H9 (cell line): Measurements from ENCODE around the gene PRR16. TPM values are rescaled to one million over a fixed set of nuclear protein-coding genes. Genes with fewer than 3 reads are reported as not detected.

Experiments used
- DNase-seq: peaks from one replicate; pipeline ENCODE4 v3.0.0-alpha.2; 2017
- H2AFZ ChIP-seq: one replicate; pipeline ENCODE4 v1.6.1; 2013; ENCODE audit warnings: mild to moderate bottlenecking, low read length, control low read depth, moderate library complexity
- H2AK5ac ChIP-seq: 2 replicates; pipeline ENCODE4 v1.6.1; 2013; ENCODE audit warnings: low read length, control low read depth, mixed read lengths; ENCODE audit not compliant: insufficient read length
- H2BK120ac ChIP-seq: one replicate; pipeline ENCODE4 v1.6.1; 2013; ENCODE audit warnings: low read depth, mild to moderate bottlenecking, low read length, control low read depth, inconsistent platforms; ENCODE audit not compliant: poor library complexity, severe bottlenecking
- H2BK12ac ChIP-seq: 2 replicates; pipeline ENCODE4 v1.6.1; 2013; ENCODE audit warnings: low read length, control low read depth, mixed read lengths, low read depth; ENCODE audit not compliant: insufficient read length
- H2BK15ac ChIP-seq: 2 replicates; pipeline ENCODE4 v1.6.1; 2013; ENCODE audit warnings: low read depth, low read length, control low read depth
- H2BK20ac ChIP-seq: one replicate; pipeline ENCODE4 v1.6.1; 2013; ENCODE audit warnings: low read depth, mild to moderate bottlenecking, low read length, control low read depth, inconsistent platforms; ENCODE audit not compliant: poor library complexity, severe bottlenecking
- H2BK5ac ChIP-seq: 2 replicates; pipeline ENCODE4 v1.6.1; 2013; ENCODE audit warnings: low read length, control low read depth, mixed read lengths; ENCODE audit not compliant: insufficient read length
- H3K14ac ChIP-seq: 2 replicates; pipeline ENCODE4 v1.6.1; 2013; ENCODE audit warnings: low read length, control low read depth; ENCODE audit not compliant: insufficient read depth
- H3K18ac ChIP-seq: 2 replicates; pipeline ENCODE4 v1.6.1; 2013; ENCODE audit warnings: low read depth, mild to moderate bottlenecking, mixed read lengths, low read length, control low read depth; ENCODE audit not compliant: insufficient read length
- H3K23ac ChIP-seq: 2 replicates; pipeline ENCODE4 v1.6.1; 2013; ENCODE audit warnings: low read length, control low read depth, mixed read lengths, low read depth; ENCODE audit not compliant: insufficient read length
- H3K23me2 ChIP-seq: 2 replicates; pipeline ENCODE4 v1.6.1; 2013; ENCODE audit warnings: low read depth, mild to moderate bottlenecking, mixed read lengths, low read length, control low read depth; ENCODE audit not compliant: insufficient read length, poor library complexity, severe bottlenecking
- H3K27ac ChIP-seq: 2 replicates; pipeline ENCODE4 v1.5.1; 2013; ENCODE audit warnings: low read length, control low read depth, mixed read lengths, low read depth; ENCODE audit not compliant: insufficient read length
- H3K27me3 ChIP-seq: 2 replicates; pipeline ENCODE4 v1.6.1; 2013; ENCODE audit warnings: low read length, control low read depth, inconsistent platforms; ENCODE audit not compliant: insufficient read depth
- H3K4ac ChIP-seq: 2 replicates; pipeline ENCODE4 v1.6.1; 2013; ENCODE audit warnings: low read depth, mild to moderate bottlenecking, control low read depth, inconsistent platforms, low read length, moderate library complexity
- H3K4me1 ChIP-seq: 2 replicates; pipeline ENCODE4 v1.6.1; 2013; ENCODE audit warnings: low read length, control low read depth, inconsistent platforms; ENCODE audit not compliant: insufficient read depth
- H3K4me2 ChIP-seq: 2 replicates; pipeline ENCODE4 v1.6.1; 2013; ENCODE audit warnings: low read length, control low read depth, mixed read lengths; ENCODE audit not compliant: insufficient read length, insufficient read depth
- H3K56ac ChIP-seq: 2 replicates; pipeline ENCODE4 v1.6.1; 2013; ENCODE audit warnings: low read depth, mild to moderate bottlenecking, mixed read lengths, low read length, control low read depth; ENCODE audit not compliant: insufficient read length
- H3K79me1 ChIP-seq: 2 replicates; pipeline ENCODE4 v1.6.1; 2013; ENCODE audit warnings: low read depth, mild to moderate bottlenecking, moderate library complexity, low read length, control low read depth, inconsistent platforms; ENCODE audit not compliant: insufficient read depth, poor library complexity, severe bottlenecking
- H3K79me2 ChIP-seq: 2 replicates; pipeline ENCODE4 v1.6.1; 2013; ENCODE audit warnings: low read length, control low read depth, inconsistent platforms; ENCODE audit not compliant: insufficient read depth
- H3K9ac ChIP-seq: 2 replicates; pipeline ENCODE4 v1.6.1; 2013; ENCODE audit warnings: low read length, control low read depth, mixed read lengths; ENCODE audit not compliant: insufficient read length; ENCODE audit errors: extremely low read depth
- H3K9me3 ChIP-seq: one replicate; pipeline ENCODE4 v1.6.1; 2013; ENCODE audit warnings: low read depth, low read length, inconsistent platforms; ENCODE audit not compliant: control insufficient read depth
- H3T11ph ChIP-seq: one replicate; pipeline ENCODE4 v1.6.1; 2013; ENCODE audit warnings: mild to moderate bottlenecking, low read length, control low read depth, inconsistent platforms
- H4K20me1 ChIP-seq: one replicate; pipeline ENCODE4 v1.6.1; 2013; ENCODE audit not compliant: control insufficient read depth, insufficient read length, insufficient read depth
- H4K5ac ChIP-seq: 2 replicates; pipeline ENCODE4 v1.6.1; 2013; ENCODE audit warnings: low read depth, mild to moderate bottlenecking, mixed read lengths, low read length, control low read depth; ENCODE audit not compliant: insufficient read length
- H4K8ac ChIP-seq: replicated peaks from 2 replicates; pipeline ENCODE4 v1.6.1; 2013; ENCODE audit warnings: low read length, control low read depth, mixed read lengths, low read depth; ENCODE audit not compliant: insufficient read length
- H4K91ac ChIP-seq: 2 replicates; pipeline ENCODE4 v1.6.1; 2013; ENCODE audit warnings: low read depth, mild to moderate bottlenecking, moderate library complexity, mixed read lengths, low read length, control low read depth; ENCODE audit not compliant: insufficient read length
- H3K27ac Mint-ChIP-seq, 3 experiments: 2 replicates in 2 of 3; 3 replicates in 1 of 3; pipeline ENCODE4 v1.8.0; 2020 to 2021; ENCODE audit warnings: mixed read lengths in 3 of 3, mild to moderate bottlenecking in 1 of 3, moderate library complexity in 1 of 3
- H3K27me3 Mint-ChIP-seq: 2 replicates; pipeline ENCODE4 v1.8.0; 2021; ENCODE audit warnings: low read depth, mild to moderate bottlenecking, moderate library complexity, mixed read lengths
- H3K36me3 Mint-ChIP-seq, 3 experiments: 2 replicates in 2 of 3; 3 replicates in 1 of 3; pipeline ENCODE4 v1.8.0; 2020 to 2021; ENCODE audit warnings: low read depth in 3 of 3, mixed read lengths in 3 of 3; ENCODE audit not compliant: insufficient read depth in 1 of 3
- H3K4me1 Mint-ChIP-seq, 2 experiments: 2 replicates each; pipeline ENCODE4 v1.8.0; 2020; ENCODE audit warnings: mixed read lengths in 2 of 2
- H3K4me3 Mint-ChIP-seq, 2 experiments: 2 replicates in 1 of 2; 3 replicates in 1 of 2; pipeline ENCODE4 v1.8.0; 2020 to 2021; ENCODE audit warnings: mild to moderate bottlenecking in 2 of 2, mixed read lengths in 2 of 2, moderate library complexity in 1 of 2
- H3K9me3 Mint-ChIP-seq, 2 experiments: 2 replicates in 1 of 2; 3 replicates in 1 of 2; pipeline ENCODE4 v1.8.0; 2020; ENCODE audit warnings: mild to moderate bottlenecking in 2 of 2, mixed read lengths in 2 of 2, moderate library complexity in 1 of 2
- CTCF ChIP-seq: fragments of 200-600 bp; sonication (generic); conservative IDR thresholded peaks from 3 replicates; pipeline ENCODE4 v1.8.0; 2021; ENCODE audit warnings: antibody characterized with exemption, mild to moderate bottlenecking
- WGBS: extraction: QIAGEN DNeasy Blood & Tissue Kit; methylation state at CpG from one replicate; pipeline ENCODE4 v1.1.7; 2013; ENCODE audit warnings: missing lambda C conversion rate, low lambda C conversion rate, mixed read lengths; ENCODE audit not compliant: insufficient read length; ENCODE audit errors: extremely low coverage; 5-methylcytosine and 5-hydroxymethylcytosine counted together
- total RNA-seq: library from RNA; stranded (reverse); gene quantifications from 2 replicates; pipeline ENCODE4 v1.2.1, GENCODE V29; 2021

Gene PRR16
- total RNA-seq, 1 experiment from 2014 or later, result 0.13 TPM

- Histone ChIP-seq H2BK120ac (no peak overlapping the region), H3K18ac (no peak overlapping the region), H3K23me2 (no peaks in the 10 kb centered on the region), H3K4me2 (no peak overlapping the region), H2AK5ac (no peak overlapping the region), H2BK15ac (no peak overlapping the region), H2BK5ac (no peak overlapping the region), H3T11ph (no peak overlapping the region), H4K8ac (no peak overlapping the region), H3K23ac (no peak overlapping the region), H3K79me2 (no peaks in the 10 kb centered on the region), H3K9ac (no peak overlapping the region), H4K20me1 (no peaks in the 10 kb centered on the region), H4K5ac (no peak overlapping the region), H2BK20ac (no peak overlapping the region), H2BK12ac (no peak overlapping the region), H3K9me3 (no peaks in the 10 kb centered on the region), H3K79me1 (no peaks in the 10 kb centered on the region), H3K56ac (no peak overlapping the region), H4K91ac (no peak overlapping the region), H3K27ac (no peak overlapping the region), H2AFZ (no peak overlapping the region), H3K4me1 (peaks cover 2% of the 10 kb centered on the region; the same call in 1 of the 2 replicates), H3K14ac (no peak overlapping the region), H3K4ac (no peak overlapping the region), H3K27me3 (no peaks in the 10 kb centered on the region)
- TF ChIP-seq CTCF, result no peak
- Mint-ChIP-seq H3K4me1 (peaks cover 22 to 37% of the 10 kb centered on the region in 2 experiments), H3K36me3 (peaks cover 10 to 16% (median 11%) of the 10 kb centered on the region in 3 experiments), H3K27me3 (no peaks in the 10 kb centered on the region), H3K27ac (no peak overlapping the region), H3K4me3 (no peak overlapping the region), H3K9me3 (no peaks in the 10 kb centered on the region; a peak in 1 of 5 replicates)
- DNase-seq, result no peak
- no CpG with 5 or more reads among the region's 2 CpGs for WGBS
These were observed 228.2 kb downstream of the PRR16 start for GRCh38 chr5:120692325-120692724.
